ENCODE measurements around the gene PPT2. TPM values are rescaled to one million over a fixed set of nuclear protein-coding genes. Genes with fewer than 3 reads are reported as not detected.

The PPT2 gene
- total and polyA plus RNA-seq, 2 donors (not counting 1 experiment from before 2014, with no cell fraction given) = 13.7 to 37.3 TPM

GRCh38 chr6:32195902-32196681 is 42.2 kb downstream of the PPT2 start:
- TF ChIP-seq EZH2 (IDR thresholded peaks at IDR 0.05; ENCODE audit: low read length, missing control alignments) = no peak
- no peak for TF ChIP-seq CTCF (conservative IDR thresholded peaks at IDR 0.05 in 1 of 2, IDR thresholded peaks at IDR 0.05 in 1 of 2; ENCODE audit: low read depth in 1 of 2, low read length in 2 of 2)
- H3K9me3 ChIP-seq (ENCODE audit: control insufficient read depth, insufficient read depth, low read depth, low read length) = no peaks in the 10 kb centered on the region
- H3K36me3 ChIP-seq (ENCODE audit: control insufficient read depth, insufficient read depth, low read length) = no peaks in the 10 kb centered on the region
- H3K27me3 ChIP-seq (ENCODE audit: control insufficient read depth, insufficient read depth, low read length) = peaks cover 4% of the 10 kb centered on the region
- no peaks in the 10 kb centered on the region for H4K20me1 ChIP-seq (ENCODE audit: control insufficient read depth, extremely low read depth, insufficient read depth, low read length)
- DNase-seq (ENCODE audit: low read depth in 2 of 2) = peak; percentile 84 to 91
- H3K4me1 ChIP-seq (ENCODE audit: control insufficient read depth, extremely low read depth, insufficient read depth, low read length) = peaks cover 11% of the 10 kb centered on the region
- H3K79me2 ChIP-seq (ENCODE audit: control insufficient read depth, insufficient read depth, low read length) = no peaks in the 10 kb centered on the region
- peak overlapping the region; percentile 90 for H3K4me2 ChIP-seq (ENCODE audit: extremely low read depth, insufficient read depth, low read length)
- H3K9ac ChIP-seq (ENCODE audit: insufficient read depth, low read length) = peak overlapping the region; percentile 99
- peak overlapping the region; percentile 70 to 90 (median 78) for H3K4me3 ChIP-seq (replicated peaks in 1 of 4; ENCODE audit: control extremely low read depth in 1 of 4, insufficient read depth in 1 of 4, low read depth in 3 of 4, low read length in 4 of 4)
- H3K27ac ChIP-seq (ENCODE audit: insufficient read depth, low read length) = peak overlapping the region; percentile 99
- H2AFZ ChIP-seq (ENCODE audit: low read length) = peak overlapping the region; percentile 86

DNA sequence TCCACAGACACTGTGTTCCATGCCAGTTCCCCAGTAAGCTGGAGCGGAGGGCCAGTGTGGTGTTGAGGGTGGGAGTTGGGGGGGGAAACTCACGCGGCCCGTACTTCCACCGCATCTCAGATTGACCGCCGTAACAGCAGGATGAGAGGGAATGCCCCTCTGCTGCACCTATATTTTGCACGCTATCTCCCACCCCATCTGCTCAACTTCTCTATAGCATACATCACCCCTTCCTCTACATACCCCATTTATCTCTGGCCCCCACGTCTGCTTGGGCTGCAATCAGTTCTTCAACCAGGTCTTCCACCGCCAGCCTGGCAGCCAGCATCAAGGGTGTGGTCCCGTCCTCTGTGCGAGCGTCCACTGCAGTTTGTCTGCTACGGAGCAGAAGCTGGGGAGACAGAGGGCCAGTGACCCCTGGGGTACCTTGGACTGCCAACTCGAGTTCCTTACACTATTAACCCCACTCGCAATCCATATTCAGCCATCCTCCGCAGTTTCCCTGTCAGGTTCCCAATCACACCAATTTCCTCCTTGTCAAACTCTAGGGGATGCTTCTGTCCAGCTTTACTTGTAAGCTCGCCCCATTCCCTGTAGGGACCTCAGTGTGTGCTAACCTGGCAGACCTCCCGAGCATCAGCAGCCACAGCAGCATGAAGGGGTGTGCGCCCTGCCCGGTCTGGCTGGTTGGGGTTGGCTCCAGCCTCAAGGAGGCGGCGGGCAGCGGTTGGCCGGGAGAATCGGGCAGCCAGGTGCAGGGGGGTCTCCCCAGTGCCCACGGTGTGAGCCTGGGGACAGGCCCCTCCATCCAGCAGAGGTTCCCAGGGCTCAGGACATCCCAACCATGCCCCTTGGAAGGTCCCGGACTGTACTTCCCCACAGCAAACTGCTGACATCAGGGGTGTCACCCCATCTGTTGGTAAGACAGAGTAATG is 43.0 kb downstream of the PPT2 start:
- Histone ChIP-seq H3K9ac (ENCODE audit: insufficient read depth, low read length) (peak overlapping the region; percentile 99), H3K27me3 (ENCODE audit: control insufficient read depth, insufficient read depth, low read length) (peaks cover 4% of the 10 kb centered on the region), H4K20me1 (ENCODE audit: control insufficient read depth, extremely low read depth, insufficient read depth, low read length) (no peaks in the 10 kb centered on the region), H3K4me1 (ENCODE audit: control insufficient read depth, extremely low read depth, insufficient read depth, low read length) (peaks cover 11% of the 10 kb centered on the region), H3K36me3 (ENCODE audit: control insufficient read depth, insufficient read depth, low read length) (no peaks in the 10 kb centered on the region), H3K27ac (ENCODE audit: insufficient read depth, low read length) (peak overlapping the region; percentile 99), H3K4me2 (ENCODE audit: extremely low read depth, insufficient read depth, low read length) (peak overlapping the region; percentile 90), H3K9me3 (ENCODE audit: control insufficient read depth, insufficient read depth, low read depth, low read length) (no peaks in the 10 kb centered on the region), H2AFZ (ENCODE audit: low read length) (peak overlapping the region; percentile 86), H3K79me2 (ENCODE audit: control insufficient read depth, insufficient read depth, low read length) (no peaks in the 10 kb centered on the region), H3K4me3 (replicated peaks in 1 of 4; ENCODE audit: control extremely low read depth in 1 of 4, insufficient read depth in 1 of 4, low read depth in 3 of 4, low read length in 4 of 4) (peak overlapping the region; percentile 70 to 90 (median 78))
- TF ChIP-seq CTCF (conservative IDR thresholded peaks at IDR 0.05 in 1 of 2, IDR thresholded peaks at IDR 0.05 in 1 of 2; ENCODE audit: low read depth in 1 of 2, low read length in 2 of 2) (no peak), EZH2 (IDR thresholded peaks at IDR 0.05; ENCODE audit: low read length, missing control alignments) (no peak)
- DNase-seq (ENCODE audit: low read depth in 2 of 2) = peak in 1 of 2 donors; percentile 19

- no peak overlapping the region for H3K4me3 ChIP-seq (replicated peaks in 1 of 4; ENCODE audit: control extremely low read depth in 1 of 4, insufficient read depth in 1 of 4, low read depth in 3 of 4, low read length in 4 of 4)
- H3K4me1 ChIP-seq (ENCODE audit: control insufficient read depth, extremely low read depth, insufficient read depth, low read length) = peaks cover 6% of the 10 kb centered on the region
- H3K27ac ChIP-seq (ENCODE audit: insufficient read depth, low read length) = no peak overlapping the region
- peaks cover 4% of the 10 kb centered on the region for H3K27me3 ChIP-seq (ENCODE audit: control insufficient read depth, insufficient read depth, low read length)
- H3K9me3 ChIP-seq (ENCODE audit: control insufficient read depth, insufficient read depth, low read depth, low read length) = no peaks in the 10 kb centered on the region
- H3K36me3 ChIP-seq (ENCODE audit: control insufficient read depth, insufficient read depth, low read length) = no peaks in the 10 kb centered on the region
- H4K20me1 ChIP-seq (ENCODE audit: control insufficient read depth, extremely low read depth, insufficient read depth, low read length) = no peaks in the 10 kb centered on the region
- no peak for TF ChIP-seq CTCF (conservative IDR thresholded peaks at IDR 0.05 in 1 of 2, IDR thresholded peaks at IDR 0.05 in 1 of 2; ENCODE audit: low read depth in 1 of 2, low read length in 2 of 2)
- no peak for TF ChIP-seq EZH2 (IDR thresholded peaks at IDR 0.05; ENCODE audit: low read length, missing control alignments)
- no peak overlapping the region for H3K9ac ChIP-seq (ENCODE audit: insufficient read depth, low read length)
- DNase-seq (ENCODE audit: low read depth in 2 of 2) = no peak
- no peak overlapping the region for H3K4me2 ChIP-seq (ENCODE audit: extremely low read depth, insufficient read depth, low read length)
- no peaks in the 10 kb centered on the region for H3K79me2 ChIP-seq (ENCODE audit: control insufficient read depth, insufficient read depth, low read length)
- H2AFZ ChIP-seq (ENCODE audit: low read length) = no peak overlapping the region
Measured at GRCh38 chr6:32198345-32198696, 44.4 kb downstream of the PPT2 start.

All from fibroblast of lung (primary cell).